Measurements from ENCODE around the gene RAD50.

Gene RAD50

DNA sequence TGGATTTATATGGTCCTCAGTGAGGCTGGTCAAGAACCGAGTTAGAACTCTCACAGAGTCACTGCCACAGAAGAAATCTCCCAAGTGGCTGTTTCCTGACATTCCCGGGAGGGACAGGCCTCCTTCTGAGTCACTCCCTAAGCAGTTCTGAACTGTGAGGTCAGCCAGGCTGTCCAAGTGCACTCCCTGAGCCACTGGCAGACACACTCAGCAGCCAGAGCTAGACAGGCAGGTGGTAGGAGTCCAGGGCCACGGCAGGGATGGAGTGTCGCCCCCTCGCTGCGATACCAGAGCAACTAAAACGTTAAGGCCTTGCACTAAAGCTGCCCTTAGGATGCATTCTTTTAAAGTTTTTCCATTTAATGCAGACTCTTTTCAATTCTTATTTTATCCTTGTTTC lies 120.4 kb downstream of the RAD50 start:
- Histone ChIP-seq H3K4me3 (ENCODE audit: low read length) (no peak overlapping the region), H3K4me1 (ENCODE audit: control insufficient read depth, insufficient read depth, low read length) (peaks cover 38% of the 10 kb centered on the region), H3K9me3 (ENCODE audit: control insufficient read depth, low read length) (no peaks in the 10 kb centered on the region), H3K27me3 (ENCODE audit: control insufficient read depth, insufficient read depth, low read length) (no peaks in the 10 kb centered on the region), H3K9ac (ENCODE audit: low read length) (no peak overlapping the region), H3K36me3 (ENCODE audit: control insufficient read depth, insufficient read depth, low read length) (no peaks in the 10 kb centered on the region)

DNA sequence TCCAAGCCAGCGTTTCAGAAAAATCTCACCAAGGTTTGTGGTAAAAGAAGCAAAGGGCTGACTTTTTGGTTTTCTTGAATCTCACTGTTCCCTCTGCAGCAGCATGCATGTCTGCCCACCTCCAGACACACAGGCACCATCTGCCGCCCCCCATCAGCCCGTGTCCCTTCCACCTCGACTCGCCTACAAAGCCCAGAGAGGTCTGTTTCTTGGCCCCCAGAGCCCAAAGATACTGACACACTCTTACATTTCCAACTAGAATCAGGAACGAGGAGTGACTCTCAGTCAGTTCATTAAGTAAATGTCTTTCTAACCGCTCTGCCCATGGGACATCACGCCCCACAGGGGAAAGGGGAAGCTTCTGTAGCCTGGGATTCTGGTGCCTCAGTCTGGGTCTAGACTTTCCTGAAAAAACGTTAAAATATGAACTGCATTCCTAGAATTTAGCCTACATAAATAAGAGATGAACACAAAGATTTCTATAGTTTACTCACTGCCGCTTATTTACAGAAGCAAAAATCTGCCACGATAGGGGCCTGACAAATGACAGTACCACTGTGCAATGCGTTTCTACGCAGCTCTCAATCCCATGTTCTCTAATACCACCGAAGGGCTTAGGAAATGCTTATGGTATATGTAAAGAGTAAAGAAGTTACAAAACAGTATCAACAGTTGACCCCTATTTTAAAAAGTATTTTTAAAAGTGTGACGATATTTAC lies 121.1 kb downstream of the RAD50 start:
- Histone ChIP-seq H3K27me3 (ENCODE audit: control insufficient read depth, insufficient read depth, low read length) (no peaks in the 10 kb centered on the region), H3K36me3 (ENCODE audit: control insufficient read depth, insufficient read depth, low read length) (no peaks in the 10 kb centered on the region), H3K9ac (ENCODE audit: low read length) (no peak overlapping the region), H3K9me3 (ENCODE audit: control insufficient read depth, low read length) (no peaks in the 10 kb centered on the region), H3K4me1 (ENCODE audit: control insufficient read depth, insufficient read depth, low read length) (peaks cover 38% of the 10 kb centered on the region), H3K4me3 (ENCODE audit: low read length) (no peak overlapping the region)

DNA sequence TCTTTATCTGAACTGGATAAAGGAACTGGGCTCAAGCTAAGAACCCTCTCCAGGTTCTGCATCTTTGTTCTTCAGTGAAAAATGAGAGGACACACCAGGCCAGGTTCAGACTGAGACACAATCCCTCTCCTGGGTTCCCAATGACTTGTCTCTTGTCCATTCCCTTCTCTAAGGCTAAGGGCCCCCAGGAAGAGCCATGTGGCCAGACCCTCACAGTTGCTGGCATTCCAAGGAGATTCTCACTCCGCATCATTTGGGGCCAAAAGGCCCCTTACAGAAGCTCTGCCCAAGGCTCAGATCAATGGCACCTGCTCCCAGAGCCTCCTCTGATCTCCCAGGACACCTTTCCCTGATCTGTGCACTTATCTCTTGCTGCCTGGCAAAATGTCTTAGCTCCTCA lies 122.0 kb downstream of the RAD50 start:
- Histone ChIP-seq H3K36me3 (ENCODE audit: control insufficient read depth, insufficient read depth, low read length) (no peaks in the 10 kb centered on the region), H3K27me3 (ENCODE audit: control insufficient read depth, insufficient read depth, low read length) (no peaks in the 10 kb centered on the region), H3K9me3 (ENCODE audit: control insufficient read depth, low read length) (no peaks in the 10 kb centered on the region), H3K9ac (ENCODE audit: low read length) (no peak overlapping the region), H3K4me3 (ENCODE audit: low read length) (no peak overlapping the region), H3K4me1 (ENCODE audit: control insufficient read depth, insufficient read depth, low read length) (peaks cover 31% of the 10 kb centered on the region)

DNA sequence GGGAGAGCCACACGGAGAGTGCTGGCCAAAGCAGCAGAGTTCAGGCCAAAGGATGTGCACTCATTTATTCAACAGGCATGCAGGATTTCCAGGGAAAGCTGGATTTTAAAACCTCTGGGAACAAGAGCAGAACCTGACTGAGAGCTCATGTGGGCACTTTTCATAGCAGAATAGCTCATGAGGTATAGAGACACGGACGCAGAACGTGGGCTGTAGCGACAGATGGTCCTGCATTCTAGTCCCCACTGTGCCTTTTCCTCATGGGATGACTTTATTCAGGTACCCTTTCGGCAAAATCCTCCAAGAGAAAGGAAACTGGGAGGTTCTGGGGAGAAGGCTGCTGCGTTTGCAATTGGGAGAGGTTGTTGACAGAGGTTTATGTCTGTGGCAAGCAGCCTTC lies 122.4 kb downstream of the RAD50 start:
- Histone ChIP-seq H3K36me3 (ENCODE audit: control insufficient read depth, insufficient read depth, low read length) (no peaks in the 10 kb centered on the region), H3K9ac (ENCODE audit: low read length) (no peak overlapping the region), H3K4me1 (ENCODE audit: control insufficient read depth, insufficient read depth, low read length) (peaks cover 29% of the 10 kb centered on the region), H3K4me3 (ENCODE audit: low read length) (no peak overlapping the region), H3K9me3 (ENCODE audit: control insufficient read depth, low read length) (no peaks in the 10 kb centered on the region), H3K27me3 (ENCODE audit: control insufficient read depth, insufficient read depth, low read length) (no peaks in the 10 kb centered on the region)

DNA sequence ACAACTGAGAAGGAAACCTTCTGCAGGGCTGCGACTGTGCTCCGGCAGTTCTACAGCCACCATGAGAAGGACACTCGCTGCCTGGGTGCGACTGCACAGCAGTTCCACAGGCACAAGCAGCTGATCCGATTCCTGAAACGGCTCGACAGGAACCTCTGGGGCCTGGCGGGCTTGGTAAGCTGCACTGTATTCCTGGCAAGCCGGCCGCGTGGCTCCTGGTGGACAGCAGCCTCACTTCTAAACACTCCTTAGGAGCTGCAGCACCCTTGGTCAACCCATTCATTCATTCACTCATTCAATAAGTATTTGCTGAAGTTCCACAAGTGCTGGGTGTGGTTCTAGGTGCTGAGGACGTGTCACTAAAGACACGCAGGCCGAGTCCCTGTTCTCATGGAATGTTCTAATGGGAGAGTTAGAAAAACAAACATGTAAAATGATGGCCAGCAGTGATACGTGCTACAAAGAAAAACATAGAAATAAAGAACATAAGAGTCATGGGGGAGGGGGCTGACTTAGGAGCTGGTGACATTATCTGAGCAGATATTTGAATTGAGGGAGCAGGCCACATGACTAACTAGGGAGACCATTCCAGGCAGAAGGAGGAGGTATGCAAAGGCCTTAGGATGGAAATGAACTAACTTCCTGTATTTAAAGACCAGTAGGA lies 123.1 kb downstream of the RAD50 start:
- Histone ChIP-seq H3K9me3 (ENCODE audit: control insufficient read depth, low read length) (no peaks in the 10 kb centered on the region), H3K27me3 (ENCODE audit: control insufficient read depth, insufficient read depth, low read length) (no peaks in the 10 kb centered on the region), H3K9ac (ENCODE audit: low read length) (no peak overlapping the region), H3K36me3 (ENCODE audit: control insufficient read depth, insufficient read depth, low read length) (no peaks in the 10 kb centered on the region), H3K4me3 (ENCODE audit: low read length) (no peak overlapping the region), H3K4me1 (ENCODE audit: control insufficient read depth, insufficient read depth, low read length) (peaks cover 22% of the 10 kb centered on the region)

DNA sequence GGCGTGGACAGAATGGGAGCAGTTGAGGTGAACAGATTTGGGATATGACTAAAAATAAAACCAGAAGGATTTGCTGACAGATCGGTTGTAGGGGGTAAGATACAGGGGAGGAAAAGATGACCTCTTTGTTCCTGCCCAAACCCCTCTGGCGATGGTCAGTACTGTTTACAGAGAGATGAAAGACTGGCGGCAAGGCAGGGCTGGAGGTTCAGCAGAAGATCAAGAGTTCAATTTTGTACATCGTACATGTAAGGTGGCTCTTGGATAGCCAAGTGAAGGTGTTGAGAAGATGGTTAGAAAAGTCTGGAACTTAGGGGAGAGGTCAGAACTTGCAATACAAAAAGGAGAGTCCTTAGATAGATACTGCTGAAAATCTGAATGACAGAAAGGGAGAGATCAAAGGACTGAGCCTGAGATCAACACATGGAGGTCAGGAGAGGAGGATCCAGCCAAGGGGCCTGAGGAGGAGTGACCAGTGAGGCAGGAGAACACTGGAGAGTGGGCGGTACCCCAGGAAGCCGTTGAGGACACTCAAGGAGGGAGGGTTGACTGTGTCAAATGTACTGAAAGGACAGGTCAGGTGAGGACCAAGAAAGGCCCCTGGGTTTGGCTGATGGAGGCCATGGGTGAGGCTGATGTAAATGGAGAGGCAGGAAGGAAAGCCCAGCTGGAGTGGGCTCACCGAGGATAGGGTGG lies 124.2 kb downstream of the RAD50 start:
- no peak overlapping the region for H3K4me3 ChIP-seq (ENCODE audit: low read length)
- H3K36me3 ChIP-seq (ENCODE audit: control insufficient read depth, insufficient read depth, low read length): no peaks in the 10 kb centered on the region
- no peaks in the 10 kb centered on the region for H3K27me3 ChIP-seq (ENCODE audit: control insufficient read depth, insufficient read depth, low read length)
- peaks cover 19% of the 10 kb centered on the region for H3K4me1 ChIP-seq (ENCODE audit: control insufficient read depth, insufficient read depth, low read length)
- no peaks in the 10 kb centered on the region for H3K9me3 ChIP-seq (ENCODE audit: control insufficient read depth, low read length)
- H3K9ac ChIP-seq (ENCODE audit: low read length): no peak overlapping the region

DNA sequence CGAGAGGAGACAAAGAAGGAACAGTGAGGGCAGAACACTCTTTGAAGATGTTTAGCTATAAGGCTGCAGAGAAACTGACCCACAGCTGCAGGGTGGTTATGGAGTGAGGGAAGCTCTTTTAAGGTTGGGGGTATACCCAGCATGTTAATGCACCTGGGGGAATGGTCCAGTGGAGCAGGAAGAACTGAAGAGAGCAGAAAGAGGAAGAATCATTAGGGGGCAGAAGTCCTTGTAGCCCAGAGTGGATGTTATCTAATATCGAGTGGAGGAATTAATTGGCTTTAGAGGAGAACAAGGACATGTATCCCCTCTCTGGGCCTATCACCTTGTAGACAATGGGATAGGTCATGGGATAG lies 124.7 kb downstream of the RAD50 start:
- peaks cover 19% of the 10 kb centered on the region for H3K4me1 ChIP-seq (ENCODE audit: control insufficient read depth, insufficient read depth, low read length)
- no peaks in the 10 kb centered on the region for H3K36me3 ChIP-seq (ENCODE audit: control insufficient read depth, insufficient read depth, low read length)
- no peaks in the 10 kb centered on the region for H3K27me3 ChIP-seq (ENCODE audit: control insufficient read depth, insufficient read depth, low read length)
- H3K9ac ChIP-seq (ENCODE audit: low read length): no peak overlapping the region
- H3K9me3 ChIP-seq (ENCODE audit: control insufficient read depth, low read length): no peaks in the 10 kb centered on the region
- no peak overlapping the region for H3K4me3 ChIP-seq (ENCODE audit: low read length)

DNA sequence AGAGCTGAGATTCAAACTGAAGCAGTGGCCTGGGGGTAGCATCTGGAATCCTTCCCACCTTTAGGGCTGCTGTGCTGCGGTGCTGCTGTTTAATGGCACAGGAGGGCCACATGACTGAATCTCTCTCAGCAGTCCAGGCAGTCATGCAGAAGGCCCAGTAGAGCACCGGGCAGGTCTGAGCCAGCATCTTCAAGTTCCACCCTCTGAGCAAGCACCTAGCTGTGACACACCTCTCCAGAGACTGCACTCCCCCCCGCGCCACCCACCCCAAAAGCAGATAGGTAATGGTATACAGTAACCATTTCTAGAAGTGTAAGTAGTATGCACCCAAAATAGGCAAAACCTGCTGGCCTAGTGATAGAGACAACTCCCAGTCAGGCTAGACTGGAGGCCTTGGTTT lies 125.2 kb downstream of the RAD50 start:
- H3K9ac ChIP-seq (ENCODE audit: low read length): no peak overlapping the region
- H3K9me3 ChIP-seq (ENCODE audit: control insufficient read depth, low read length): no peaks in the 10 kb centered on the region
- H3K4me1 ChIP-seq (ENCODE audit: control insufficient read depth, insufficient read depth, low read length): peaks cover 15% of the 10 kb centered on the region
- H3K4me3 ChIP-seq (ENCODE audit: low read length): no peak overlapping the region
- H3K36me3 ChIP-seq (ENCODE audit: control insufficient read depth, insufficient read depth, low read length): no peaks in the 10 kb centered on the region
- no peaks in the 10 kb centered on the region for H3K27me3 ChIP-seq (ENCODE audit: control insufficient read depth, insufficient read depth, low read length)

DNA sequence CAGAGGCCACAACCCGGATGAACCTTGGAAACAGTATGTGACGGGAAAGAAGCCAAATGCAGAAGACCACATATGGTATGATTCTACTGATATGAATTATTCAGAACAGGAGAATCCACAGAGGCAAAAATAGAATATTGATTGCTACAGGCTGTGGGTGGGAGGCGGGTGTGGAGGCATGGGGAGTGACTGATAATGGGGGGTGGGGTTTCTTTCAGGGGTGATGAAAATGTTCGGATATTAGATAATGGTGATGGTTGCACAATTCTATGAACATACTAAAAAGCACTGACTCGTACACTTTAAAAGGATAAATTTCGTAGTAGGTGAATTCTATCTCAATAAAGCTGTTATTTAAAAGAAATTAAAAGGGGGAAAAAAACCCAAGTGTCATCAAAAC lies 127.7 kb downstream of the RAD50 start:
- H3K4me1 ChIP-seq (ENCODE audit: control insufficient read depth, insufficient read depth, low read length): peaks cover 6% of the 10 kb centered on the region
- no peak overlapping the region for H3K4me3 ChIP-seq (ENCODE audit: low read length)
- no peaks in the 10 kb centered on the region for H3K36me3 ChIP-seq (ENCODE audit: control insufficient read depth, insufficient read depth, low read length)

DNA sequence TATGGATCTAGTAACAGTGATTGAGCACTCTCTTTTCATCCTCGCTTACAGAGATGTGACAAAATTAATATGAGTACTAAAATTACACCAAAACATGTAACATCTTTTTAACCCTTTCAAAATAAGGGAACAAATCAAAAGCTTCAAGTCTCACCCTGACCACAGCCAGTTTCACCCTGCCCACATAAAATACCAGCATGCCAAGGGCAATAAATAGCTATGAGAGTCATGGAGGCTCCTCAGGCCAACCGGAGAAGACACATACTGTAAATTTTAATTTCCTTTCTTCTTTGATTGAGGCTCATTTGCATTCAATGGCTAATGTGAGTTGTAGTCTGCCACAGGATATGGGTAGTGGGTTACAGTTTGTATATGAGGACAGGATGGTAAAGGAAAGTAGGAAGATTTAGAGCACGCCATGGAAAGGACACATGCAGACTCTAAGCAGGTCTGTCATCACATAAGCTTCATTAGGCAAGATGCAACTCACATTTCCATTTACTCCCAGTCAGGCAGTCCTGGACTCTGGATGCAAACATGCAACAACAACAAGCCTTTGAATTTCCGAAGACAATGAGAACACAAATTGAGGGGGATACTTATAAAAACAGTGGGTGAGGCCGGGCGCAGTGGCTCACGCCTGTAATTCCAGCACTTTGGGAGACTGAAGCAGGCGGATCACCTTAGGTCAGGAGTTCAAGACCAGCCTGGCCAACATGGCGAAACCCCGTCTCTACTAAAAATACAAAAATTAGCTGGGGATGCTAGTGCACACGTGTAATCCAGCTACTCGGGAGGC lies 128.3 kb downstream of the RAD50 start:
- no peak overlapping the region for H3K4me3 ChIP-seq (ENCODE audit: low read length)
- H3K9me3 ChIP-seq (ENCODE audit: control insufficient read depth, low read length): no peaks in the 10 kb centered on the region
- no peaks in the 10 kb centered on the region for H3K27me3 ChIP-seq (ENCODE audit: control insufficient read depth, insufficient read depth, low read length)
- no peaks in the 10 kb centered on the region for H3K36me3 ChIP-seq (ENCODE audit: control insufficient read depth, insufficient read depth, low read length)
- H3K9ac ChIP-seq (ENCODE audit: low read length): no peak overlapping the region
- H3K4me1 ChIP-seq (ENCODE audit: control insufficient read depth, insufficient read depth, low read length): no peaks in the 10 kb centered on the region

More for the DNA sequence above, 127.7 kb downstream of the RAD50 start:
- H3K9me3 ChIP-seq (ENCODE audit: control insufficient read depth, low read length): no peaks in the 10 kb centered on the region
- no peaks in the 10 kb centered on the region for H3K27me3 ChIP-seq (ENCODE audit: control insufficient read depth, insufficient read depth, low read length)
- H3K9ac ChIP-seq (ENCODE audit: low read length): no peak overlapping the region

DNA sequence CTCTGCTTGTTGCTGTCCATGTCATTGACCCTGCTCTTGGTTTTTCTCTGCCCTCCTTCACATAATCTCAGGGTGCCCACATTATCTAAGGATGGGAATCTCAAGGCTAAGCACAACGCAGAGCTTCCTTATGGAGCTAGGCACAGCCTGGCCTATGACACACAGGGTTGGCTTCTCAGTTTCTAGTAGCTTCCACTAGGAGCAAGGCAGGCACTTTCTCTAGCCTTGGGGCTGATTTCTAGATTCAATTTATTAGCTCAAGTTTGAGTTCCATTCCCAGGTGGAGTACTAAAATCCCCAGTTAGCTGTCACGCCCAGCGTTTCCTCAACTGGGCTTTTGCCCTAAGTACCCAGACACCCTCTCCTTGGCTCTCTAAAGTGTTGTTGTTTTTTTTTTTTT lies 129.4 kb downstream of the RAD50 start:
- no peaks in the 10 kb centered on the region for H3K9me3 ChIP-seq (ENCODE audit: control insufficient read depth, low read length)
- no peaks in the 10 kb centered on the region for H3K27me3 ChIP-seq (ENCODE audit: control insufficient read depth, insufficient read depth, low read length)
- no peak overlapping the region for H3K4me3 ChIP-seq (ENCODE audit: low read length)
- H3K9ac ChIP-seq (ENCODE audit: low read length): no peak overlapping the region
- no peaks in the 10 kb centered on the region for H3K36me3 ChIP-seq (ENCODE audit: control insufficient read depth, insufficient read depth, low read length)
- H3K4me1 ChIP-seq (ENCODE audit: control insufficient read depth, insufficient read depth, low read length): no peaks in the 10 kb centered on the region

DNA sequence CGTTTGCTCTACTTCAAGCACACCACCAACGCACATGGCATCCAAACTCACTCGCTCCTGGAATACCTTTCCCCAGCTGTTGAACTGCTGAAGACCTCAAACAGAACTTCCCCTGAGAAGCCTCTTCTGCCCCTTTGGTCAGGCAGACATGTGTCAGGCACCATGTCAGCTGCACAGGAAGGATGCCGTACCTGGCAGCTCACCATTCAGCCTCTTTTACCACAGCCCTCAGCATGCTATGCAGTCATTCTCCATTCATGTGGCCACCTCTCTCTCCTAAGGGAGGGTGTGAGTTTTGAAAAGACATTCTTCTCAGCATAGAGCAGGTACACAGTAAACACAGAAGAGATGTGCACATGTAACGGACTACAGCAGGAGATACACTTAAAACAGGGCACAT lies 131.2 kb downstream of the RAD50 start:
- Histone ChIP-seq H3K9ac (ENCODE audit: low read length) (no peak overlapping the region), H3K36me3 (ENCODE audit: control insufficient read depth, insufficient read depth, low read length) (no peaks in the 10 kb centered on the region)

More for the DNA sequence above, 131.2 kb downstream of the RAD50 start:
- Histone ChIP-seq H3K4me1 (ENCODE audit: control insufficient read depth, insufficient read depth, low read length) (no peaks in the 10 kb centered on the region), H3K9me3 (ENCODE audit: control insufficient read depth, low read length) (no peaks in the 10 kb centered on the region), H3K4me3 (ENCODE audit: low read length) (no peak overlapping the region), H3K27me3 (ENCODE audit: control insufficient read depth, insufficient read depth, low read length) (no peaks in the 10 kb centered on the region)
